BJ (cell line): ENCODE results near the gene TCP11L1. TPM values are rescaled to one million over a fixed set of nuclear protein-coding genes. Genes with fewer than 3 reads are reported as not detected.

ENCODE experiments used
- CTCF ChIA-PET: fragments of 350-600 bp; formaldehyde crosslinking; extraction: SDS; loops from one replicate; lab custom pipeline; 2021; ENCODE audit warnings: antibody characterized with exemption, inconsistent platforms; lab: Yijun Ruan, JAX
- POLR2A ChIA-PET: fragments of 300-600 bp; sonication (Branson Sonifier 250); formaldehyde crosslinking; extraction: SDS; loops from one replicate; lab custom pipeline; 2021; ENCODE audit warnings: antibody characterized with exemption; lab: Charles Lee
- DNase-seq: peaks from one replicate; pipeline ENCODE4 v3.0.0-alpha.2; 2011; ENCODE audit warnings: low read depth
- H3K27me3 ChIP-seq: 2 replicates; pipeline ENCODE4 v1.6.0; 2011; ENCODE audit warnings: low read length; ENCODE audit not compliant: control insufficient read depth, insufficient read depth
- H3K36me3 ChIP-seq: 2 replicates; pipeline ENCODE4 v1.5.1; 2011; ENCODE audit warnings: low read length; ENCODE audit not compliant: control insufficient read depth, insufficient read depth
- H3K4me3 ChIP-seq: 2 replicates; pipeline ENCODE4 v1.5.1; 2011; ENCODE audit warnings: low read depth, mild to moderate bottlenecking, control low read depth, low read length
- polyA plus RNA-seq: library from polyadenylated mRNA; depleted of rRNA; stranded (reverse); fragments of >200 nt; gene quantifications from 2 replicates; pipeline ENCODE4 v1.2.3, GENCODE V29; 2011
- TF ChIP-seq, protein P1 (sequence below): IDR thresholded peaks from 2 replicates; pipeline ENCODE4 v1.5.1; 2011; ENCODE audit warnings: low read depth, mild to moderate bottlenecking, control low read depth, inconsistent platforms, low read length, moderate library complexity; ENCODE audit not compliant: insufficient read depth

Gene TCP11L1
- polyA plus RNA-seq, 1 experiment: 20.2 TPM

DNA sequence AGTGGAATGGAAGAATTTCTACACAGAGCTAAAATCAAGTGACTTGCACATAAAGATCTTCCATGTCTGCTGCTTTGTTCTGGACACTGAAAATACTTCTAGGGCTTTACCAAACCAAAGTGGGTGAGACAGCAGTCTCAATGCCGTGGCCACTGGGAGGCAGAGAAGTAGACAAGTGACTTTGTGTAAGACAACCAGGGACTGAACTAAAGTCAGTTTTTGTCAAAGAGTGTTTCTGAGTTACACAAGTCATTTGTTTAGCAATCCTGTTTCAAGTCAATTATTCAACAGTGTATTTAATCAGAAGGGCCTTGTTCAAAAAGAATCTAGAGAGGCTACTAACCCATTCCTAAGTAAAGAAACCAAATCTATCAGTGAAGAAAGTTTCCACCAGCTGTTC is 46.6 kb downstream of the TCP11L1 start:
- ChIA-PET CTCF (interaction anchor here (0.6 to 1.0 kb wide), 4 partner anchors 13 to 24 kb away, joined by 3 to 4 read pairs (median 3); no protein-coding TSS in a partner anchor), POLR2A (no interaction called here)
- no peak for DNase-seq
- H3K27me3 ChIP-seq: no peaks in the 10 kb centered on the region
- H3K36me3 ChIP-seq: no peaks in the 10 kb centered on the region; the same call in none of the 2 replicates
- TF ChIP-seq, protein P1, sequence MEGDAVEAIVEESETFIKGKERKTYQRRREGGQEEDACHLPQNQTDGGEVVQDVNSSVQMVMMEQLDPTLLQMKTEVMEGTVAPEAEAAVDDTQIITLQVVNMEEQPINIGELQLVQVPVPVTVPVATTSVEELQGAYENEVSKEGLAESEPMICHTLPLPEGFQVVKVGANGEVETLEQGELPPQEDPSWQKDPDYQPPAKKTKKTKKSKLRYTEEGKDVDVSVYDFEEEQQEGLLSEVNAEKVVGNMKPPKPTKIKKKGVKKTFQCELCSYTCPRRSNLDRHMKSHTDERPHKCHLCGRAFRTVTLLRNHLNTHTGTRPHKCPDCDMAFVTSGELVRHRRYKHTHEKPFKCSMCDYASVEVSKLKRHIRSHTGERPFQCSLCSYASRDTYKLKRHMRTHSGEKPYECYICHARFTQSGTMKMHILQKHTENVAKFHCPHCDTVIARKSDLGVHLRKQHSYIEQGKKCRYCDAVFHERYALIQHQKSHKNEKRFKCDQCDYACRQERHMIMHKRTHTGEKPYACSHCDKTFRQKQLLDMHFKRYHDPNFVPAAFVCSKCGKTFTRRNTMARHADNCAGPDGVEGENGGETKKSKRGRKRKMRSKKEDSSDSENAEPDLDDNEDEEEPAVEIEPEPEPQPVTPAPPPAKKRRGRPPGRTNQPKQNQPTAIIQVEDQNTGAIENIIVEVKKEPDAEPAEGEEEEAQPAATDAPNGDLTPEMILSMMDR: no peak
- H3K4me3 ChIP-seq: no peak overlapping the region

DNA sequence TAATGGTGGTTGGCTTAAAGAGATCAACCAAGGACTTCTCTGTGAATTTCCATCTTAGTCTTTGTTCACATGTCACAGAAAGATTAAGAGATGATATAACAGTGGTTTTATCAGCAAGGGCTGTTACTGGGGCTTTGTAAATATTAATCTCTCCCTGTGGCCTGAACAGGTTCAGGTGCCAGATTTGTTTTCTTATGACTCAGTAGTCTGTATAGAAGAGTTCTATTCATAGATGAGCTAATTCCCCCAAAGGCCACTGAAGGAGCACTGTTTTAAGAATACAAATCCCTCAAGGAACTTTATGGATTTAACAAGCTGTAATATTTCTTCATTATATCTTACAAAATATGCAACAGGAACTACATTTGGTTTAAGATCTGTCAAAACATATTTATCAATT is 50.4 kb downstream of the TCP11L1 start:
- ChIA-PET CTCF (no interaction called here), POLR2A (no interaction called here)
- Histone ChIP-seq H3K4me3 (no peak overlapping the region), H3K36me3 (no peaks in the 10 kb centered on the region; the same call in 1 of the 2 replicates), H3K27me3 (no peaks in the 10 kb centered on the region)
- TF ChIP-seq, protein P1: no peak
- no peak for DNase-seq

DNA sequence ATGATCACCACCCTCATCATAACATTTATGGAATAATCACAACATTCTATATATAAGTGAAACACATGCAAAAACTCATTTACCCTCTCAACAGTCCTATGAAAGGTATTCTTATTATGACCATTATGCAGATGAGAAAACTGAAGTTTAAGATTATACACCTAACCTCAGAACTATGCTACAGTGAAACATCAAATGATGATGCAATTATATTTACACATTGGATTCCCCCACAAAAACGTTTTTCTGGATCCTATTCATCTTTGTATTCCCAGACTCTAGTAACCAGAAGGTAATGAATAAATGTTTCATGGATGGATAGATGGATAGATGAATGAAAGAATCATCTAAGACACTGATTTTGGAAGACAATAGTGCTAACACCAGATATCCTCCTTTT is 54.8 kb downstream of the TCP11L1 start:
- ChIA-PET POLR2A (no interaction called here), CTCF (interaction anchor here (0.8 kb wide), 1 partner anchor 26 kb away, joined by 3 read pairs; no protein-coding TSS in a partner anchor)
- Histone ChIP-seq H3K36me3 (peaks cover 1% of the 10 kb centered on the region), H3K27me3 (no peaks in the 10 kb centered on the region), H3K4me3 (no peak overlapping the region)
- DNase-seq: no peak
- TF ChIP-seq, protein P1: no peak

DNA sequence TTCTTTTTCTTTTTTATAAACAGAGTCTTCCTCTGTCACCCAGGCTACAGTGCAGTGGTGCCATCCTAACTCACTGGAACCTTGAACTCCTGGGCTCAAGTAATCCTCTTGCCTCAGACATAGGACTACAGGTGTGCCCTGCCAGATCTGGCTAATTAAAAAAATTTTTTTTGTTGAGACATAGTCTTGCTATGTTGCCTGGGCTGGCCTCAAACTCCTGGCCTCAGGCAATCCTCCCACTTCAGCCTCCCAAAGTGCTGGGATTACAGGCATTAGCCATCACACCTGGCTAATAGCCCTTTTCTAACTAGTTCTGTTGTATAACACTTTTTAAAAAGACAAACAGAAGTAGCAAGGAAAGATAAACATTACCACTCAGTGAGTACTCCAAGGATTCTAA is 64.5 kb downstream of the TCP11L1 start:
- TF ChIP-seq, protein P1: no peak
- POLR2A ChIA-PET: no interaction called here
- Histone ChIP-seq H3K27me3 (no peaks in the 10 kb centered on the region), H3K36me3 (peaks cover 3% of the 10 kb centered on the region), H3K4me3 (no peak overlapping the region)
- CTCF ChIA-PET: interaction anchor here (0.6 kb wide), 1 partner anchor 37 kb away, joined by 3 read pairs; no protein-coding TSS in a partner anchor
- no peak for DNase-seq

DNA sequence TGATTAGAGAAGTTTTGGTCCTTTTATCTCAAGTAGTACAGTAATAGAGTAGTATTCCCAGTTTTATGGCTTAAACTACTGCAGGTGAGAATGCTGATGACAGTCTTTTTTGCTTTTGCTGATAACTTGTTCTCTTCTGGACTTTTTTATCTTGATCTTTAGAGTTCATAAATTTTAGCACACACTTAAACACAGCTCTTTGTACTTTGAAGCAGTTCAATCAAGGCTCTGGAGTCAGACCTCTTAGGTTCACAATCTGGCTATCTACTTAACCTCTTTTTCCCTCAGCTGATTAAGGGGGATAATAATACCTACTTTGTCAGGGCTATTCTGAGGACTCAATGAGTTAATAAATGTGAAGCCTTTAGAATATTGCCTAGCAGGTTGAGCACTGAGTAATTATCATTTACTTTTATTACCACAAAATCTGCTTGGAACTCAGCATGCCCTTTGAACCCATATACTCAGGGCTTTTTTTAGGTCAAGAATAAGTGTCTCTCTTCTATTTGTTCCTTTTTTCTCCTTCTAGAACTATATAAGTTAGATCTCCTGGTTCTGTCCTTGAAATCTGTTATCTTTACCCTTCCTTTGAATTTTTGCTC is 70.0 kb downstream of the TCP11L1 start:
- TF ChIP-seq, protein P1: no peak
- H3K4me3 ChIP-seq: no peak overlapping the region
- no peaks in the 10 kb centered on the region for H3K27me3 ChIP-seq
- ChIA-PET CTCF (interaction anchor here (0.6 to 1.1 kb wide), 2 partner anchors 17 to 39 kb away, joined by 4 to 5 read pairs; no protein-coding TSS in a partner anchor), POLR2A (no interaction called here)
- H3K36me3 ChIP-seq: no peaks in the 10 kb centered on the region
- no peak for DNase-seq
